ENCODE results near the gene MACROD1. TPM values are rescaled to one million over a fixed set of nuclear protein-coding genes. Genes with fewer than 3 reads are reported as not detected.

MACROD1 gene
- total and polyA plus RNA-seq, 7 donors = 147 to 281 (median 180) TPM

- no peak for ATAC-seq
- H3K4me3 ChIP-seq = no peak overlapping the region
- 89 to 95% (median 94%) methylated on average over 10 of the region's 10 CpGs for WGBS, 3 donors
- H3K4me1 ChIP-seq = peaks cover 35% of the 10 kb centered on the region
- no peak overlapping the region for H3K27ac ChIP-seq
- no peaks in the 10 kb centered on the region for H3K9me3 ChIP-seq
- no peak for TF ChIP-seq CTCF (IDR thresholded peaks at IDR 0.05)
- no peaks in the 10 kb centered on the region for H3K27me3 ChIP-seq (ENCODE audit: insufficient read depth in 3 of 3, low read length in 2 of 3)
- intact Hi-C loops (cut with DNase I) = no loop called here
- H3K36me3 ChIP-seq (ENCODE audit: insufficient read depth in 1 of 2, low read depth in 1 of 2) = no peaks in the 10 kb centered on the region
- DNase-seq = no peak
Measured at GRCh38 chr11:64080390-64080789, 85.5 kb downstream of the MACROD1 start.

GRCh38 chr11:64078905-64079304, 87.0 kb downstream of the MACROD1 start:
- no peak for TF ChIP-seq CTCF (IDR thresholded peaks at IDR 0.05)
- Histone ChIP-seq H3K4me3 (no peak overlapping the region), H3K27ac (no peak overlapping the region), H3K9me3 (no peaks in the 10 kb centered on the region), H3K36me3 (ENCODE audit: insufficient read depth in 1 of 2, low read depth in 1 of 2) (no peaks in the 10 kb centered on the region), H3K27me3 (ENCODE audit: insufficient read depth in 3 of 3, low read length in 2 of 3) (no peaks in the 10 kb centered on the region), H3K4me1 (peaks cover 40% of the 10 kb centered on the region)
- intact Hi-C loops (cut with DNase I) = no loop called here
- WGBS, 3 donors = 65 to 77% (median 72%) methylated on average over 13 of the region's 13 CpGs
- DNase-seq = no peak
- ATAC-seq = no peak

- no peak for ATAC-seq
- intact Hi-C loops (cut with DNase I) = no loop called here
- 53 to 57% (median 54%) methylated on average over 11 of the region's 11 CpGs for WGBS, 3 donors
Measured at GRCh38 chr11:64078284-64078683, 87.6 kb downstream of the MACROD1 start.

GRCh38 chr11:64077607-64078006, 88.3 kb downstream of the MACROD1 start:
- peaks cover 48% of the 10 kb centered on the region for H3K4me1 ChIP-seq
- no peak overlapping the region for H3K27ac ChIP-seq
- H3K4me3 ChIP-seq = no peak overlapping the region
- no peak for DNase-seq
- no peak for ATAC-seq
- no peaks in the 10 kb centered on the region for H3K9me3 ChIP-seq
- intact Hi-C loops (cut with DNase I) = no loop called here
- H3K27me3 ChIP-seq (ENCODE audit: insufficient read depth in 3 of 3, low read length in 2 of 3) = no peaks in the 10 kb centered on the region
- no peaks in the 10 kb centered on the region for H3K36me3 ChIP-seq (ENCODE audit: insufficient read depth in 1 of 2, low read depth in 1 of 2)
- no peak for TF ChIP-seq CTCF (IDR thresholded peaks at IDR 0.05)
- WGBS, 3 donors = 85 to 89% (median 87%) methylated on average over 11 to 12 of the region's 12 CpGs

More at GRCh38 chr11:64078284-64078683, 87.6 kb downstream of the MACROD1 start:
- no peaks in the 10 kb centered on the region for H3K36me3 ChIP-seq (ENCODE audit: insufficient read depth in 1 of 2, low read depth in 1 of 2)
- H3K9me3 ChIP-seq = no peaks in the 10 kb centered on the region
- TF ChIP-seq CTCF (IDR thresholded peaks at IDR 0.05) = no peak
- no peak for DNase-seq
- peaks cover 41% of the 10 kb centered on the region for H3K4me1 ChIP-seq
- no peak overlapping the region for H3K4me3 ChIP-seq
- no peaks in the 10 kb centered on the region for H3K27me3 ChIP-seq (ENCODE audit: insufficient read depth in 3 of 3, low read length in 2 of 3)
- H3K27ac ChIP-seq = no peak overlapping the region

GRCh38 chr11:64076758-64077157, 89.2 kb downstream of the MACROD1 start:
- Histone ChIP-seq H3K9me3 (no peaks in the 10 kb centered on the region), H3K4me3 (no peak overlapping the region), H3K27me3 (ENCODE audit: insufficient read depth in 3 of 3, low read length in 2 of 3) (no peaks in the 10 kb centered on the region), H3K27ac (no peak overlapping the region), H3K4me1 (peaks cover 56% of the 10 kb centered on the region), H3K36me3 (ENCODE audit: insufficient read depth in 1 of 2, low read depth in 1 of 2) (no peaks in the 10 kb centered on the region)
- intact Hi-C loops (cut with DNase I) = no loop called here
- 56 to 62% (median 56%) methylated on average over 8 of the region's 8 CpGs for WGBS, 3 donors
- no peak for TF ChIP-seq CTCF (IDR thresholded peaks at IDR 0.05)
- DNase-seq (no peak), ATAC-seq (peak in 3 of 4 donors; percentile 71 to 85 (median 74))

Data from psoas muscle (tissue), 8 donors.